Stimulated activated effector memory CD8-positive, alpha-beta T cell treated with anti-CD3 and anti-CD28 coated beads, Interleukin-12 subunit alpha, Interleukin-12 subunit beta, amount 100 ng/mL, for 72 hours (primary cell): ENCODE measurements around the gene LAMTOR1.

Source experiments
- ATAC-seq: fragments of 150-1000 bp; cut with Tn5 transposase; 2 replicates; pipeline ENCODE4 v1.10.0; 2021
- DNase-seq, 2 donors: peaks; one replicate each; pipeline ENCODE4 v3.0.0; 2021 to 2022; ENCODE audit warnings: low spot score in 2 of 2
- H3K27ac Mint-ChIP-seq: one replicate; pipeline ENCODE4 v1.8.0; 2022; ENCODE audit warnings: mild to moderate bottlenecking, mixed read lengths
- H3K36me3 Mint-ChIP-seq: one replicate; pipeline ENCODE4 v1.8.0; 2022; ENCODE audit warnings: mild to moderate bottlenecking, mixed read lengths
- H3K4me1 Mint-ChIP-seq: one replicate; pipeline ENCODE4 v1.8.0; 2022; ENCODE audit warnings: mixed read lengths
- H3K4me3 Mint-ChIP-seq: one replicate; pipeline ENCODE4 v1.8.0; 2022; ENCODE audit warnings: mild to moderate bottlenecking, mixed read lengths
- H3K9me3 Mint-ChIP-seq: one replicate; pipeline ENCODE4 v1.8.0; 2022; ENCODE audit warnings: mixed read lengths

Gene LAMTOR1

GRCh38 chr11:72129381-72129780, 26.3 kb upstream of the LAMTOR1 start:
- DNase-seq (no peak), ATAC-seq (no peak)
- Mint-ChIP-seq H3K9me3 (peaks cover 11% of the 10 kb centered on the region), H3K4me1 (no peaks in the 10 kb centered on the region), H3K27ac (no peak overlapping the region), H3K4me3 (no peak overlapping the region), H3K36me3 (no peaks in the 10 kb centered on the region)

GRCh38 chr11:72127923-72128322, 24.8 kb upstream of the LAMTOR1 start:
- Mint-ChIP-seq H3K4me1 (no peaks in the 10 kb centered on the region), H3K4me3 (no peak overlapping the region), H3K9me3 (peaks cover 11% of the 10 kb centered on the region), H3K36me3 (no peaks in the 10 kb centered on the region), H3K27ac (no peak overlapping the region)
- ATAC-seq (no peak), DNase-seq (no peak)

- H3K9me3 Mint-ChIP-seq, result peaks cover 11% of the 10 kb centered on the region
- no peaks in the 10 kb centered on the region for H3K4me1 Mint-ChIP-seq
- no peak overlapping the region for H3K27ac Mint-ChIP-seq
- DNase-seq (no peak), ATAC-seq (no peak)
- no peak overlapping the region for H3K4me3 Mint-ChIP-seq
- no peaks in the 10 kb centered on the region for H3K36me3 Mint-ChIP-seq
These were observed 22.9 kb upstream of the LAMTOR1 start for GRCh38 chr11:72125956-72126355.

- peaks cover 8% of the 10 kb centered on the region for H3K9me3 Mint-ChIP-seq
- no peak overlapping the region for H3K27ac Mint-ChIP-seq
- no peak overlapping the region for H3K4me3 Mint-ChIP-seq
- no peak for ATAC-seq
- no peaks in the 10 kb centered on the region for H3K4me1 Mint-ChIP-seq
- H3K36me3 Mint-ChIP-seq, result no peaks in the 10 kb centered on the region
- DNase-seq, result no peak
These were observed 20.9 kb upstream of the LAMTOR1 start for GRCh38 chr11:72124046-72124445.

- DNase-seq (no peak), ATAC-seq (no peak)
- H3K27ac Mint-ChIP-seq, result no peak overlapping the region
- peaks cover 3% of the 10 kb centered on the region for H3K9me3 Mint-ChIP-seq
- no peaks in the 10 kb centered on the region for H3K36me3 Mint-ChIP-seq
- no peaks in the 10 kb centered on the region for H3K4me1 Mint-ChIP-seq
- no peak overlapping the region for H3K4me3 Mint-ChIP-seq
These were observed 20.1 kb upstream of the LAMTOR1 start for GRCh38 chr11:72123117-72123653.

- no peak for ATAC-seq
These were observed 19.5 kb upstream of the LAMTOR1 start for GRCh38 chr11:72122607-72123006.

GRCh38 chr11:72120930-72121329, 17.8 kb upstream of the LAMTOR1 start:
- Mint-ChIP-seq H3K36me3 (no peaks in the 10 kb centered on the region), H3K9me3 (no peaks in the 10 kb centered on the region), H3K4me3 (no peak overlapping the region), H3K27ac (no peak overlapping the region), H3K4me1 (no peaks in the 10 kb centered on the region)
- DNase-seq (no peak), ATAC-seq (no peak)

More at GRCh38 chr11:72122607-72123006, 19.5 kb upstream of the LAMTOR1 start:
- no peaks in the 10 kb centered on the region for H3K9me3 Mint-ChIP-seq
- H3K4me1 Mint-ChIP-seq, result no peaks in the 10 kb centered on the region
- H3K27ac Mint-ChIP-seq, result no peak overlapping the region
- no peak overlapping the region for H3K4me3 Mint-ChIP-seq
- no peaks in the 10 kb centered on the region for H3K36me3 Mint-ChIP-seq
- no peak for DNase-seq

GRCh38 chr11:72119198-72119597, 16.1 kb upstream of the LAMTOR1 start:
- ATAC-seq (no peak), DNase-seq (no peak)
- Mint-ChIP-seq H3K9me3 (no peaks in the 10 kb centered on the region), H3K27ac (no peak overlapping the region), H3K4me1 (no peaks in the 10 kb centered on the region), H3K4me3 (no peak overlapping the region), H3K36me3 (no peaks in the 10 kb centered on the region)

- Mint-ChIP-seq H3K27ac (no peak overlapping the region), H3K4me1 (peaks cover 15% of the 10 kb centered on the region), H3K9me3 (no peaks in the 10 kb centered on the region), H3K4me3 (no peak overlapping the region), H3K36me3 (peaks cover 14% of the 10 kb centered on the region)
- ATAC-seq (no peak), DNase-seq (no peak)
These were observed 13.1 kb upstream of the LAMTOR1 start for GRCh38 chr11:72116019-72116755.

- DNase-seq, result no peak
- Mint-ChIP-seq H3K27ac (peak overlapping the region; percentile 98), H3K9me3 (no peaks in the 10 kb centered on the region), H3K36me3 (peaks cover 14% of the 10 kb centered on the region), H3K4me1 (peaks cover 20% of the 10 kb centered on the region), H3K4me3 (no peak overlapping the region)
- ATAC-seq, result no peak
These were observed 11.5 kb upstream of the LAMTOR1 start for GRCh38 chr11:72114570-72114969.

GRCh38 chr11:72112978-72113808, 10.1 kb upstream of the LAMTOR1 start:
- Mint-ChIP-seq H3K27ac (peak overlapping the region; percentile 98), H3K36me3 (peaks cover 14% of the 10 kb centered on the region), H3K4me3 (peak overlapping the region; percentile 85), H3K9me3 (no peaks in the 10 kb centered on the region), H3K4me1 (peaks cover 20% of the 10 kb centered on the region)
- ATAC-seq, result no peak
- no peak for DNase-seq

GRCh38 chr11:72112143-72112977, 9.3 kb upstream of the LAMTOR1 start, which contains the start of gene ANAPC15:
TSS of gene ANAPC15 (minus strand) at chr11:72112695. CDS start at chr11:72111276, 1,419 bp downstream.
- peak within 1 kb of the TSS; percentile 98 for H3K27ac Mint-ChIP-seq
- ATAC-seq (peak; percentile 93), DNase-seq (peak; percentile 91 to 99)
- no peaks in the 10 kb centered on the region for H3K9me3 Mint-ChIP-seq
- peaks cover 14% of the 10 kb centered on the region for H3K36me3 Mint-ChIP-seq
- peak within 1 kb of the TSS; percentile 85 for H3K4me3 Mint-ChIP-seq
- H3K4me1 Mint-ChIP-seq, result peaks cover 20% of the 10 kb centered on the region

GRCh38 chr11:72111300-72112142, 8.4 kb upstream of the LAMTOR1 start:
- peak; percentile 0 for ATAC-seq
- Mint-ChIP-seq H3K4me1 (peaks cover 20% of the 10 kb centered on the region), H3K36me3 (peaks cover 14% of the 10 kb centered on the region), H3K27ac (peak overlapping the region; percentile 98), H3K9me3 (no peaks in the 10 kb centered on the region), H3K4me3 (peak overlapping the region; percentile 85)
- no peak for DNase-seq

GRCh38 chr11:72105888-72106287, 2.8 kb upstream of the LAMTOR1 start, which contains the start of gene TOMT:
TSS of gene TOMT (plus strand) at chr11:72105924. CDS start at chr11:72105952, 28 bp downstream.
- Mint-ChIP-seq H3K36me3 (peaks cover 14% of the 10 kb centered on the region), H3K9me3 (no peaks in the 10 kb centered on the region), H3K27ac (peak within 1 kb of the TSS; percentile 95), H3K4me1 (peaks cover 33% of the 10 kb centered on the region), H3K4me3 (no peak within 1 kb of the TSS)
- ATAC-seq, result no peak
- no peak for DNase-seq
